Measurements from ENCODE around the gene TBX15.

TBX15 gene

GRCh38 chr1:119001181-119002027 is 13.3 kb upstream of the TBX15 start:
- DNase-seq (ENCODE audit: low read depth in 2 of 2): no peak

- no peak for DNase-seq (ENCODE audit: low read depth in 2 of 2)
These were observed 12.4 kb upstream of the TBX15 start for GRCh38 chr1:119000371-119001180.

GRCh38 chr1:118999348-119000071 is 11.4 kb upstream of the TBX15 start:
- DNase-seq (ENCODE audit: low read depth in 2 of 2): no peak

- no peak for DNase-seq (ENCODE audit: low read depth in 2 of 2)
These were observed 10.0 kb upstream of the TBX15 start for GRCh38 chr1:118998171-118998570.

GRCh38 chr1:118997225-118997624 is 9.1 kb upstream of the TBX15 start:
- DNase-seq (ENCODE audit: low read depth in 2 of 2): no peak

GRCh38 chr1:118995312-118996016 is 7.3 kb upstream of the TBX15 start:
- no peak for DNase-seq (ENCODE audit: low read depth in 2 of 2)

- no peak for DNase-seq (ENCODE audit: low read depth in 2 of 2)
These were observed 5.5 kb upstream of the TBX15 start for GRCh38 chr1:118993700-118994026.

GRCh38 chr1:118992868-118993699 is 4.9 kb upstream of the TBX15 start:
- no peak for DNase-seq (ENCODE audit: low read depth in 2 of 2)

GRCh38 chr1:118992237-118992825 is 4.2 kb upstream of the TBX15 start:
- no peak for DNase-seq (ENCODE audit: low read depth in 2 of 2)

GRCh38 chr1:118991448-118991847 is 3.3 kb upstream of the TBX15 start:
- DNase-seq (ENCODE audit: low read depth in 2 of 2): no peak

GRCh38 chr1:118990513-118991152 is 2.5 kb upstream of the TBX15 start:
- no peak for DNase-seq (ENCODE audit: low read depth in 2 of 2)

- DNase-seq (ENCODE audit: low read depth in 2 of 2): no peak
These were observed 1.8 kb upstream of the TBX15 start for GRCh38 chr1:118989878-118990378.

- no peak for DNase-seq (ENCODE audit: low read depth in 2 of 2)
These were observed 1.1 kb upstream of the TBX15 start for GRCh38 chr1:118989006-118989815.

GRCh38 chr1:118987468-118988185 is 516 bp downstream of the TBX15 start:
- DNase-seq (ENCODE audit: low read depth in 2 of 2): no peak

- DNase-seq (ENCODE audit: low read depth in 2 of 2): no peak
These were observed 1.3 kb downstream of the TBX15 start for GRCh38 chr1:118986555-118987467.

- DNase-seq (ENCODE audit: low read depth in 2 of 2): no peak
These were observed 2.2 kb downstream of the TBX15 start for GRCh38 chr1:118985640-118986554.
